Measurements from ENCODE around the gene NPIPA8.
"Not testable (repeated sequence)": the region's sequence is repeated elsewhere in the genome, so short reads cannot be mapped to it uniquely, and the experiment has no call there.

GRCh38 chr16:18336636-18337035, at the start of gene NPIPA8:
- TF ChIP-seq POLR2A, CTCF, EP300 (IDR thresholded peaks at IDR 0.05): not testable (repeated sequence)

Measured in tibial nerve (tissue), 4 donors.